GM19023 (cell line): ENCODE measurements around the gene GPI.

Experiments
- ATAC-seq: cut with Tn5 transposase; IDR thresholded peaks from one replicate; pipeline ENCODE4 v1.9.1; 2021; ENCODE audit warnings: mild to moderate bottlenecking, moderate library complexity; ENCODE audit not compliant: unreplicated experiment

The GPI gene

GRCh38 chr19:34337739-34338138 is 27.3 kb upstream of the GPI start:
- ATAC-seq: no peak

- ATAC-seq: no peak
Observed at GRCh38 chr19:34341935-34342680, 22.9 kb upstream of the GPI start.

GRCh38 chr19:34343751-34344150 is 21.2 kb upstream of the GPI start:
- ATAC-seq: no peak

- no peak for ATAC-seq
Observed at GRCh38 chr19:34345947-34346351, 19.0 kb upstream of the GPI start.

GRCh38 chr19:34347561-34348165 is 17.3 kb upstream of the GPI start:
- no peak for ATAC-seq

DNA sequence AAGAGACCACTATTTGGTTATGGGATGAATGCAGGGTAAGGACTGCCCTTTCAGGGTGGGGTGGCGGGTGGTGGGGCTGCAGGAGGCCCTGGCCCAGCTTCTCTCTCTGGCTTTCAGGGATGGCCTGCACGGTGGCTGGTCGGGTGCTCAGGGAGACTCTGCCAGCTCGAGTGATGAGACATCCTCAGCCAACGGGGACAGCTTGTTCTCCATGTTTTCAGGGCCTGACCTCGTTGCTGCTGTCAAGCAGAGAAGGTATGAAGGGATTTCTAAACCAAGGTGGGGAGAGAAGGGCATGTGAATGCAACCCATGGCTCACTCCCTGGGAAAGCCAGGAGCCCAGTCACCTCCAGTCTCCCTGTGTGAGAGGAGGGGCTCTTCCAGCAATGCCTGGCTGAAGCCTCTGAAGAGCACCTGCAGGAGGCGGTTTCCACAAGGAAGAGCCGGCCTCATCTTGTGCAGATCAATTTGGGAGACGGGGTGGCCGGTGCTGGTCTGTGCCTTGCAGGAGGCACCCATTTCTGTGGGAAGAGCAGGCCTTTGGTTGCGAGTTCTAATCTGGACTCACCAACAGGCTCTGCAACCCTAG is 16.0 kb upstream of the GPI start:
- no peak for ATAC-seq

GRCh38 chr19:34350161-34350561 is 14.8 kb upstream of the GPI start:
- no peak for ATAC-seq

- ATAC-seq: no peak
Observed at GRCh38 chr19:34351382-34351826, 13.6 kb upstream of the GPI start.

DNA sequence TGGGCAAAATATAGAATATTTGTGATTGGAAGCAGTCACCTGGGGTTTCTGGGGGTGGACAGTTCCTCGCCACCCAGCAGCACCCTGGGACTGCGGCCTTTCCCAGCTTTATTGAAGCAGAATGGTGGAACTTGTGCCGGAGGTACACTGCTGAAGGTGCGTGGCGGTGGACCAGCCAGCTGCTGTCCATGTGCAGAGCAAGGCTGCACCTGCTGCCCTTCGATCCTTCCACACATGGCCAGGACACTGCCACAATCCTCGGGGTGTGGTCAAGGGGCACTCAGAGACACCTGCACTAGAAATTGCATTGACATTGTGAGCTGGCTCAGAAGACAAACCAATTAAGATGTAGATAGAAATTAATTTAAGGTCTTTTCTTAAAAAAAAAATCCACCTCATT is 11.4 kb upstream of the GPI start:
- ATAC-seq: no peak

DNA sequence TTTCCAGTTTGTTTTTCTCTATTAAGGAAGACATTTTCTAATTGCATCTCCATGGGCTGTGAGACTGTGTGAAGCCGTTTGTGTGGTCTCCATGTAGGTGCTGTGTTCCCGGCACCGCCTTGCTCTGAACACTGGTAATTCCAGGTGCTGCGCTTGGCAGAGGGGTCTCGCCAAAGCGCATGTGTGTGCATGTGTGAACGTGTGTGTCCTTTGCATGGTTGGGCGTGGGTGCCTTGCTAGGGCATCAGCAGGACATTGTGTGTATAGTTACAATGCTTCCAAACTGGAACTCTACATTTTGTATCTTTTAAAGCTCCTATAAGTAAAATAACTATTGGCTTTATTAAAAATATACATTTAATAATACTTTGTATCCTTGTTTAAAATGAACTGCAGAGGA is 9.8 kb upstream of the GPI start:
- ATAC-seq: no peak

GRCh38 chr19:34356875-34357274 is 8.1 kb upstream of the GPI start:
- ATAC-seq: no peak

DNA sequence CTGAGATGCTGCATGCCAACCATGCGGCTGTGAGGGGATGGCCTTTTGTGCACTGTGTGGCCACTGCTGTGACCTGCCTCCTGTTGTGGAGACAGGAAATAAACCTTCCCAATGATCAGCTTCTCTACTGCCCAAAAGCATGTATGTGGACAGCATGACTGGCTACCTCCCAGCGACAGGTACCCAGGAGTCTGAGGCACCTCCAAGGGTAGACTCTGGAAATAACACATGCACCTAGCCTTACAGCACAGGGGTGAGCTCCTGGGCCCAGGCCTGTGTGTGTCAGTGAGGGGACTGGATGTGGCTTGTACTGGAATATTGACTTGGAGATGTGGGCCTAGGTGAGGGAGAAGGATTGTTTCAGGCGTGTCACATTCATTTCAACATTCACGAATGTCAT is 7.6 kb upstream of the GPI start:
- no peak for ATAC-seq

DNA sequence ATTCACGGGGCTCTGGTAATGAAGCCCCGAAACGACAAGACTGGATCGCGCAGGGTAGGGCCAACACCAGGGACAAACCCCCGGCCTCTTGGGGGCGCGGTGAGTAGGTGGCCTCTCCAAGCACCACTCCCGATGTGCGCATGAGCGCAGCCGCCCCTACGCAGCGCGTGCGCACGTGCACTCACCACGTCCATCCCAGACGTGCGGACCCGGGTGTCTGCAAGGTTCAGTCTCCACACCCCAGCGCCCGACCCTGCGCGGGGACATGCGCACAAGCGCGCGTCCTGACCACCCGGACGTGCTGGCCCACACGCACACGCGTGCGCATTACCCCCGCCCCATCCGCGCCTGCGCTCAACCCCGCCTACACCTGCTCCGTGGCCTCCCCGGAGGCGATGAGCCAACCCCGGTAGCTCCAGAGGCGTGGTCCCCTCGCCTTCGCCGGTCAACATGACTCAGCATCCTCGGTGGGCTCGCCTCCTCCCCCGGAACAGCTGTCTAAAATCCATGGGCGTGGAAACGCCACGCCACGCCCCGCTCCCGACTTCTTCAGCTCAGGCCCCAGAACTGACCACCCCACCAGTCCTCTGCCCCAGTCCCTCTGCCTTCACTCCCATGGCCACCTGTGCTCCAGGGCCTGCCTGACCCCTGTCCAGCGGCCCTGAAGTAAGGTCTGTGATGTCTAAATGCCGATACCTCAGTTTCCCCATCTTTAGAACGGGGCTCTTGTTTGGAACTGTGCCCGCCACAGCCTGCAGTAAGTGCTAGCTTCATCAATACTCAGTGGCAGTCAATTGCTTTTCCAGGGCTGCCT is 5.6 kb upstream of the GPI start:
- ATAC-seq: peak; percentile 93

DNA sequence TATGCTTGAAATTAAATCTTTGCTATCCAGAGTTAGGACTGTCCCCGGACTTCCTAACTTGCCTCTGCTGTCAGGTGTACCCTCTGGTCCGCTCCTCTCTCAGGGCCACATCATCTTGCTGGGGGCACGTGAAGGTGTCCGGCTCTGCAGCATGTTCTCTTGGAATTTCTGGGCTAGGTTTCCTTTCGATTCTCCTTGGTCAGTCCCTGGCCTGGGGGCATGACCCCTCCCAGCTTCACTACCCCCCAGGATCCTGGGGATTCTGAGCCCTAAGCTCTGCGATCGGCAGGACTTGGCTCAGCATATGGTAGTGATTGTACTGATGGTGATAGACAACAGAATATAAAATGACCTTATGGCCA is 5.1 kb upstream of the GPI start:
- no peak for ATAC-seq

GRCh38 chr19:34360354-34360909 is 4.6 kb upstream of the GPI start:
- no peak for ATAC-seq

DNA sequence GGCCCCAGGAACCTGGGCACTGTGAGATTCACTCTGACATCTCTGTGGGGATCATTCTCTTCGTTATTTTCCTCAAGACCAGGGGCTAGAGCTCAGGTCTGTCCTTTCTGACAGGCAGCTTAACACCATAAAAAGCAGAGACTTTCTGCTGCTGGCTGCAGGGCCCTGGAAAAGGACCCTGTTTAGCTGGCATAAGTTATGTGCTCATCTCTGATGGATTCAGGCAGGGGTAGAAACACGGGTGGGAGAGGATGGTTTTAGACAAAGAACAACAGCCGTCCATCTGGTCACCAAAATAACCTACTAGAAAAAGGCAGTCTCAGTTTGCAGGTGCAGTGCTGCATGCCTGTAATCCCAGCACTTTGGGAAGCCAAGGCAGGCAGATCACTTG is 2.3 kb upstream of the GPI start:
- ATAC-seq: no peak

GRCh38 chr19:34363094-34363493 is 1.9 kb upstream of the GPI start:
- no peak for ATAC-seq

- ATAC-seq: no peak
Observed at GRCh38 chr19:34363930-34364329, 1.1 kb upstream of the GPI start.

- ATAC-seq: no peak
Observed at GRCh38 chr19:34364462-34364829, 550 bp upstream of the GPI start.

GRCh38 chr19:34365463-34366401 is 736 bp downstream of the GPI start:
- peak; percentile 17 for ATAC-seq
